B cell (primary cell): Measurements from ENCODE around the gene PHOSPHO2. TPM values are rescaled to one million over a fixed set of nuclear protein-coding genes. Genes with fewer than 3 reads are reported as not detected.
A peak's percentile ranks its signal among the peaks of the same experiment; 100 is the strongest.

Experiments
- ATAC-seq: fragments of 200-7000 bp; cut with Tn5 transposase; one replicate; pipeline ENCODE4 v1.10.0; 2021; ENCODE audit warnings: low read depth, mild to moderate bottlenecking, moderate number of reproducible peaks, moderate library complexity
- CTCF ChIA-PET: fragments of 350-600 bp; sonication (Branson Sonifier 250); formaldehyde crosslinking; loops from one replicate; lab custom pipeline; 2021; ENCODE audit warnings: antibody characterized with exemption, inconsistent platforms; lab: Charles Lee
- POLR2A ChIA-PET: fragments of 350-600 bp; sonication (Branson Sonifier 250); formaldehyde crosslinking; loops from one replicate; lab custom pipeline; 2021; ENCODE audit warnings: antibody characterized with exemption; lab: Charles Lee
- DNase-seq: peaks from one replicate; pipeline ENCODE4 v3.0.0; 2013
- H2AFZ ChIP-seq: 2 replicates; pipeline ENCODE4 v1.6.1; 2012; ENCODE audit warnings: mild to moderate bottlenecking, low read depth, low read length; ENCODE audit not compliant: insufficient read depth, poor library complexity, severe bottlenecking
- H3K27ac ChIP-seq, 2 donors: 1 replicate in 1 of 2; 2 replicates in 1 of 2; pipeline ENCODE4 v1.5.1; 2012 to 2013; ENCODE audit warnings: low read length in 2 of 2, mild to moderate bottlenecking in 2 of 2, moderate library complexity in 1 of 2
- H3K27me3 ChIP-seq, 4 experiments: fragments of 200-600 bp in 1 of 4; sonication (generic) in 1 of 4; replicated peaks in 1 of 4; 1 replicate in 2 of 4; 2 replicates in 2 of 4; pipeline versions ENCODE4 v1.6.1 to v1.7.0; 2013 to 2016; ENCODE audit warnings: low read length in 3 of 4, mild to moderate bottlenecking in 2 of 4, mixed read lengths in 1 of 4, moderate library complexity in 1 of 4; ENCODE audit not compliant: insufficient read depth in 4 of 4, control insufficient read depth in 3 of 4; ENCODE audit errors: control extremely low read depth in 1 of 4
- H3K36me3 ChIP-seq, 2 experiments: replicated peaks in 1 of 2; 1 replicate in 1 of 2; 2 replicates in 1 of 2; pipeline versions ENCODE4 v1.6.1 to v1.7.1; 2013; ENCODE audit warnings: low read length in 1 of 2; ENCODE audit not compliant: insufficient read depth in 2 of 2, control insufficient read depth in 1 of 2; ENCODE audit errors: control extremely low read depth in 1 of 2, extremely low read depth in 1 of 2
- H3K4me1 ChIP-seq, 2 donors: fragments of 200-600 bp in 1 of 2; sonication (generic) in 1 of 2; 1 replicate in 1 of 2; 2 replicates in 1 of 2; pipeline versions ENCODE4 v1.5.1 to v1.6.1; 2013 to 2017; ENCODE audit warnings: low read length in 2 of 2; ENCODE audit not compliant: control insufficient read depth in 2 of 2, insufficient read depth in 2 of 2
- H3K4me2 ChIP-seq: replicated peaks from 2 replicates; pipeline ENCODE3; 2012; ENCODE audit warnings: mild to moderate bottlenecking, low read depth, low read length; ENCODE audit not compliant: poor library complexity, severe bottlenecking
- H3K4me3 ChIP-seq, 5 experiments: fragments of 200-600 bp in 1 of 5; sonication (generic) in 1 of 5; 1 replicate in 3 of 5; 2 replicates in 2 of 5; pipeline versions ENCODE4 v1.5.1 to v1.7.0; 2011 to 2016; ENCODE audit warnings: low read length in 4 of 5, mild to moderate bottlenecking in 4 of 5, low read depth in 2 of 5, control low read depth in 1 of 5, moderate library complexity in 1 of 5; ENCODE audit not compliant: insufficient read depth in 1 of 5; ENCODE audit errors: control extremely low read depth in 1 of 5, extremely low read depth in 1 of 5
- H3K79me2 ChIP-seq: fragments of 200-600 bp; sonication (generic); one replicate; pipeline ENCODE4 v1.6.0; 2016; ENCODE audit warnings: low read length; ENCODE audit not compliant: control insufficient read depth, insufficient read depth
- H3K9ac ChIP-seq: fragments of 200-600 bp; sonication (generic); 2 replicates; pipeline ENCODE4 v1.6.1; 2017; ENCODE audit warnings: mild to moderate bottlenecking, low read length, moderate library complexity
- H3K9me3 ChIP-seq, 3 donors: one replicate each; pipeline versions ENCODE4 v1.6.1 to v1.7.1; 2013; ENCODE audit warnings: low read length in 2 of 3; ENCODE audit not compliant: control insufficient read depth in 2 of 3, insufficient read depth in 1 of 3; ENCODE audit errors: control extremely low read depth in 1 of 3
- H4K20me1 ChIP-seq: 2 replicates; pipeline ENCODE4 v1.6.0; 2012; ENCODE audit warnings: mild to moderate bottlenecking, low read length; ENCODE audit not compliant: insufficient read depth, control insufficient read depth, poor library complexity, severe bottlenecking
- H3K27ac Mint-ChIP-seq: one replicate; pipeline ENCODE4 v1.8.0; 2021; ENCODE audit warnings: mixed read lengths
- H3K27me3 Mint-ChIP-seq: one replicate; pipeline ENCODE4 v1.8.0; 2021; ENCODE audit warnings: mixed read lengths
- H3K4me1 Mint-ChIP-seq: one replicate; pipeline ENCODE4 v1.8.0; 2021; ENCODE audit warnings: mixed read lengths
- H3K4me3 Mint-ChIP-seq: one replicate; pipeline ENCODE4 v1.8.0; 2021; ENCODE audit warnings: mixed read lengths
- H3K9me3 Mint-ChIP-seq: one replicate; pipeline ENCODE4 v1.8.0; 2022; ENCODE audit warnings: mixed read lengths; ENCODE audit not compliant: insufficient read depth
- CTCF ChIP-seq: fragments of 200-600 bp; IDR thresholded peaks from one replicate; pipeline ENCODE4 v1.8.0; 2022; ENCODE audit warnings: antibody characterized with exemption, mild to moderate bottlenecking
- EZH2 ChIP-seq: IDR thresholded peaks from 2 replicates; pipeline ENCODE4 v1.6.1; 2012; ENCODE audit warnings: borderline replicate concordance, low read depth, mild to moderate bottlenecking, moderate library complexity, low read length; ENCODE audit not compliant: insufficient read depth, poor library complexity, severe bottlenecking
- WGBS: methylation state at CpG from one replicate; pipeline ENCODE4 v1.1.5; 2013; ENCODE audit warnings: missing lambda C conversion rate; ENCODE audit not compliant: insufficient coverage; 5-methylcytosine and 5-hydroxymethylcytosine counted together
- intact Hi-C: fragments of 100-400 bp; cut with micrococcal nuclease; formaldehyde crosslinking; loops from one replicate; pipeline ENCODE4 v1.10.0; 2022
- polyA minus RNA-seq: library from RNA; depleted of rRNA, polyadenylated mRNA; stranded (reverse); fragments of >200 nt; gene quantifications from 2 replicates; pipeline ENCODE4 v1.2.3, GENCODE V29; 2012
- polyA plus RNA-seq: library from polyadenylated mRNA; depleted of rRNA; stranded (reverse); fragments of >200 nt; gene quantifications from 2 replicates; pipeline ENCODE4 v1.2.3, GENCODE V29; 2012
- total RNA-seq, 2 donors: library from RNA; stranded (reverse); fragments of 120-200 nt in 1 of 2; gene quantifications; 1 replicate in 1 of 2; 2 replicates in 1 of 2; pipeline versions ENCODE4 v1.2.3 to v1.2.4, GENCODE V29; 2013 to 2022

Gene PHOSPHO2
- 8.4 and 9.4 TPM in 2 replicates for total RNA-seq
- total RNA-seq (2013): 7.7 TPM
- polyA plus RNA-seq: 1.5 and 3.4 TPM in 2 replicates
- polyA minus RNA-seq: 2.7 and 5.6 TPM in 2 replicates

DNA sequence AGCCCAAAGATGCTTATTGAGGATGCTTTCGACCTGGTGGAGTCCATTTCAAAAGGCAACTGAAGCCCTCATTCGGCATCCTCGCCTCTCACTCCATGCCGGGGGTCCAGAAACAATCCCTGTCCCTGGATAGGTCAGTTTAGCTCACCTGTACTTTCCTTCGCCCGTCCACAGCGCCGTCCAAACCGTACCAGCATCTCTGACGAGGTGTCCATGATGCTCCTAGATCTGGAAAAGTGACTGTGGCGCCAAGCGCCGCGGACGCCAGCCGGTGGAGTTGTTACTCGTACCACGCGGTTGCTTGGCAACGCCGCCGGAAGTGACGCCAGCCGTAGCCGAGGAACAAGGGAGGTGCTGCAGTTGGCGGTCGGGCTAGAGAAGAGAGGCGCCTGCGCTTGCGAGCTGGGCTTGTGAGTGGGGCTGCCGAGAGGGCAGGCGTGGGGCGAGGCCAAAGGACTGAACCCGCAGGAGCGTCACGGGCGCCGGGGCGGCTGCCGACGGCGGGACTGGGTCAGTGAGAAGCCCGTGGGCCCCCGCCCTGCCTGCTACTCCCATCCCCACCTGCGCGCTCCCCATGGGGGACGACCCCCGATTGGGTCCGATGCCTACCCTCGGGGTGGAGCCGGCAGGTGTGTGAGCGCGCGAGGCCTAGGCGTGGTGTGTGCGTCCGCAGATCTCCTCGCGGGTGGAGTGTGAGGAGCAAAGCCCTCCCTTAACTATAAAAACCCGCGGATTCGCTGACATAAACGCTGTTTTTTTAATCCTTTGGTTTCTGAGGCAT, at the start of gene PHOSPHO2, which contains the start of gene CFAP210:
Gene PHOSPHO2, plus strand, starts transcription at position 357 of the 781 bp plus-strand sequence. CDS start 6,503 bp downstream, outside the sequence.
Gene CFAP210, minus strand, starts transcription at position 293 of the 781 bp plus-strand sequence. Its CDS starts 78 bp downstream, at position 215.
- under 1% methylated on average over 54 of the region's 63 CpGs for WGBS
- no peaks in the 10 kb centered on the region for H3K79me2 ChIP-seq
- H3K27me3 Mint-ChIP-seq: peaks cover 15% of the 10 kb centered on the region
- peak within 1 kb of the TSS; percentile 85 to 90 for H3K27ac ChIP-seq
- H3K36me3 ChIP-seq: no peaks in the 10 kb centered on the region
- peak within 1 kb of the TSS; percentile 93 for H3K4me2 ChIP-seq
- POLR2A ChIA-PET: interaction anchor here (1.0 kb wide), 2 partner anchors 104 to 110 kb away, joined by 3 read pairs; partner anchors contain the start of gene SSB
- H4K20me1 ChIP-seq: no peaks in the 10 kb centered on the region
- H3K4me1 Mint-ChIP-seq: peaks cover 18% of the 10 kb centered on the region
- intact Hi-C loops: loop anchor here (1.0 to 5.0 kb wide), 6 partner anchors 37 to 133 kb away; partner anchors contain the start of genes FASTKD1, KLHL23, PPIG and SSB
- H3K9me3 ChIP-seq: peaks cover 3 to 15% (median 11%) of the 10 kb centered on the region in 3 donors
- ATAC-seq (peak; percentile 97), DNase-seq (peak; percentile 99)
- TF ChIP-seq EZH2 (no peak), CTCF (no peak)
- peaks cover 10 to 14% of the 10 kb centered on the region in 2 donors for H3K4me1 ChIP-seq
- CTCF ChIA-PET: interaction anchor here (1.2 kb wide), 1 partner anchor 17 kb away, joined by 3 read pairs; no protein-coding TSS in a partner anchor
- H3K27ac Mint-ChIP-seq: peak within 1 kb of the TSS; percentile 99
- peak within 1 kb of the TSS; percentile 59 to 76 (median 72) for H3K4me3 ChIP-seq
- H3K9me3 Mint-ChIP-seq: peaks cover 6% of the 10 kb centered on the region
- H3K4me3 Mint-ChIP-seq: peak within 1 kb of the TSS; percentile 98
- peak within 1 kb of the TSS; percentile 73 for H2AFZ ChIP-seq
- peak within 1 kb of the TSS; percentile 80 for H3K9ac ChIP-seq
- peaks cover 0 to 12% (median 7%) of the 10 kb centered on the region in 4 experiments for H3K27me3 ChIP-seq
